Endothelial cell of umbilical vein (primary cell): ENCODE data around the gene ZNF680. TPM values are rescaled to one million over a fixed set of nuclear protein-coding genes. Genes with fewer than 3 reads are reported as not detected.

Source experiments
- BruUV-seq: library from RNA; stranded (reverse); fragments of 400-500 nt; replicated peaks from 2 replicates; lab custom pipeline; 2021; lab: Mats Ljungman, UMichigan
- CTCF ChIA-PET: fragments of 300-600, 350-600 bp; sonication (Branson Sonifier 250); formaldehyde crosslinking; loops from one replicate; lab custom pipeline; 2021; ENCODE audit warnings: antibody characterized with exemption, inconsistent platforms; lab: Charles Lee
- POLR2A ChIA-PET: fragments of 300-600, 350-600 bp; sonication (Branson Sonifier 250); formaldehyde crosslinking; loops from one replicate; lab custom pipeline; 2021; ENCODE audit warnings: antibody characterized with exemption, inconsistent platforms; lab: Charles Lee
- DNase-seq: peaks from one replicate; pipeline ENCODE4 v3.0.0-alpha.2; 2011; ENCODE audit warnings: low read depth, low spot score
- FAIRE-seq: peaks from 2 replicates; lab custom pipeline; 2011; peaks lifted over from hg19 to GRCh38; lab: Jason Lieb, UNC
- H2AFZ ChIP-seq: 2 replicates; pipeline ENCODE4 v1.6.0; 2012; ENCODE audit warnings: low read depth, low read length, control low read depth, inconsistent platforms
- H3K27ac ChIP-seq: 2 replicates; pipeline ENCODE4 v1.5.1; 2011; ENCODE audit warnings: low read depth, mild to moderate bottlenecking, control low read depth, low read length, moderate library complexity; ENCODE audit not compliant: insufficient read depth
- H3K27me3 ChIP-seq, 2 experiments: 2 replicates each; pipeline versions ENCODE4 v1.6.0 to v1.6.1; 2011; ENCODE audit warnings: low read length in 2 of 2, mixed read lengths in 1 of 2; ENCODE audit not compliant: control insufficient read depth in 2 of 2, insufficient read depth in 2 of 2
- H3K36me3 ChIP-seq, 2 experiments: 2 replicates in 1 of 2; 3 replicates in 1 of 2; pipeline ENCODE4 v1.5.1; 2011; ENCODE audit warnings: low read length in 2 of 2, mild to moderate bottlenecking in 1 of 2, moderate library complexity in 1 of 2; ENCODE audit not compliant: control insufficient read depth in 2 of 2, insufficient read depth in 2 of 2; ENCODE audit errors: extremely low read depth in 1 of 2
- H3K4me1 ChIP-seq: 3 replicates; pipeline ENCODE4 v1.5.1; 2011; ENCODE audit warnings: mild to moderate bottlenecking, low read length; ENCODE audit not compliant: control insufficient read depth, insufficient read depth; ENCODE audit errors: extremely low read depth
- H3K4me2 ChIP-seq: 2 replicates; pipeline ENCODE4 v1.6.1; 2011; ENCODE audit warnings: low read length, control low read depth, mixed read lengths; ENCODE audit not compliant: insufficient read depth
- H3K4me3 ChIP-seq, 3 experiments: fragments of 200-600 bp in 1 of 3; sonication (generic), shearing (Covaris generic) in 1 of 3; replicated peaks in 1 of 3; 2 replicates each; pipeline ENCODE4 v1.5.1; 2011 to 2016; ENCODE audit warnings: control low read depth in 3 of 3, low read length in 3 of 3, mild to moderate bottlenecking in 2 of 3, inconsistent platforms in 1 of 3, low read depth in 1 of 3, moderate library complexity in 1 of 3; ENCODE audit not compliant: insufficient read depth in 1 of 3
- H3K79me2 ChIP-seq: 2 replicates; pipeline ENCODE4 v1.6.0; 2012; ENCODE audit warnings: low read length, inconsistent platforms; ENCODE audit not compliant: control insufficient read depth, insufficient read depth
- H3K9ac ChIP-seq: replicated peaks from 2 replicates; pipeline ENCODE3; 2011; ENCODE audit warnings: low read length, control low read depth; ENCODE audit not compliant: insufficient read depth; ENCODE audit errors: extremely low read depth
- H3K9me1 ChIP-seq: replicated peaks from 3 replicates; pipeline ENCODE4 v1.6.0; 2011; ENCODE audit warnings: mild to moderate bottlenecking, low read length; ENCODE audit not compliant: control insufficient read depth, insufficient read depth; ENCODE audit errors: extremely low read depth
- H3K9me3 ChIP-seq: replicated peaks from 2 replicates; pipeline ENCODE4 v1.5.1; 2012; ENCODE audit warnings: low read length, inconsistent platforms; ENCODE audit not compliant: control insufficient read depth, insufficient read depth
- H4K20me1 ChIP-seq: replicated peaks from 2 replicates; pipeline ENCODE3; 2011; ENCODE audit warnings: mild to moderate bottlenecking, low read length; ENCODE audit not compliant: control insufficient read depth, insufficient read depth; ENCODE audit errors: extremely low read depth
- CTCF ChIP-seq, 2 donors: IDR thresholded peaks; 1 replicate in 1 of 2; 2 replicates in 1 of 2; pipeline ENCODE4 v1.5.1; 2011; ENCODE audit warnings: low read length in 2 of 2, mild to moderate bottlenecking in 2 of 2, moderate library complexity in 2 of 2, control low read depth in 1 of 2, inconsistent platforms in 1 of 2, low read depth in 1 of 2; ENCODE audit not compliant: insufficient read depth in 1 of 2; ENCODE audit errors: extremely low read depth in 1 of 2
- EZH2 ChIP-seq: IDR thresholded peaks from 2 replicates; pipeline ENCODE4 v1.6.1; 2012; ENCODE audit warnings: borderline replicate concordance, low read depth, mild to moderate bottlenecking, moderate library complexity, low read length, inconsistent platforms; ENCODE audit not compliant: severe bottlenecking
- FOS ChIP-seq: IDR thresholded peaks from 2 replicates; pipeline ENCODE4 v1.6.1; 2011; ENCODE audit warnings: mild to moderate bottlenecking, low read length, moderate library complexity, borderline replicate concordance; ENCODE audit not compliant: insufficient read depth
- GATA2 ChIP-seq: IDR thresholded peaks from 2 replicates; pipeline ENCODE4 v1.7.0; 2011; ENCODE audit warnings: low read depth, mild to moderate bottlenecking, moderate library complexity, mixed read lengths, low read length; ENCODE audit not compliant: insufficient read length, insufficient read depth
- JUN ChIP-seq: IDR thresholded peaks from 2 replicates; pipeline ENCODE4 v1.6.1; 2011; ENCODE audit warnings: borderline replicate concordance, low read depth; ENCODE audit not compliant: insufficient read length, insufficient read depth
- MAX ChIP-seq: IDR thresholded peaks from 2 replicates; pipeline ENCODE4 v1.6.1; 2011; ENCODE audit not compliant: insufficient read depth, insufficient read length
- MYC ChIP-seq: IDR thresholded peaks from one replicate; pipeline ENCODE4 v1.6.1; 2011; ENCODE audit warnings: mild to moderate bottlenecking, low read depth, low read length
- POLR2A ChIP-seq: IDR thresholded peaks from 2 replicates; pipeline ENCODE4 v1.6.1; 2012; ENCODE audit warnings: low read depth, mild to moderate bottlenecking, control low read depth, low read length
- POLR2AphosphoS5 ChIP-seq: IDR thresholded peaks from 2 replicates; pipeline ENCODE4 v1.6.1; 2012; ENCODE audit warnings: low read depth, mild to moderate bottlenecking, control low read depth, low read length, moderate library complexity; ENCODE audit not compliant: insufficient read depth
- dilution Hi-C: fragments of 300-500 bp; cut with MboI; formaldehyde crosslinking; loops from one replicate; pipeline ENCODE4 v1.15.0; 2019; ENCODE audit warnings: low sequenced_read_pairs; ENCODE audit not compliant: extremely low pct_ligation_motif_present
- intact Hi-C: fragments of 100-400 bp; cut with micrococcal nuclease; formaldehyde crosslinking; loops from one replicate; pipeline ENCODE4 v1.10.0; 2022
- polyA plus RNA-seq, 4 experiments: library from polyadenylated mRNA; depleted of rRNA in 3 of 4; stranded (reverse) in 3 of 4; unstranded in 1 of 4; fragments of >200 nt; gene quantifications; 2 replicates each; pipeline versions ENCODE4 v1.2.1 to v1.2.3, GENCODE V29; 2011 to 2012; ENCODE audit warnings: missing spikeins in 1 of 4
- total RNA-seq: library from RNA; stranded (reverse); gene quantifications from 2 replicates; pipeline ENCODE4 v1.2.3, GENCODE V29; 2021

Gene ZNF680
- total and polyA plus RNA-seq, 2 donors (not counting 3 experiments of a cell fraction or from before 2014, with no cell fraction given): 1.0 to 10.8 TPM

- BruUV-seq: no TSS peak
- dilution Hi-C loops: no loop called here
Measured at GRCh38 chr7:64551375-64552142, 11.3 kb downstream of the ZNF680 start.

More at GRCh38 chr7:64551375-64552142, 11.3 kb downstream of the ZNF680 start:
- Histone ChIP-seq H3K9me3 (peaks cover 2% of the 10 kb centered on the region), H3K4me1 (no peaks in the 10 kb centered on the region), H4K20me1 (no peaks in the 10 kb centered on the region), H3K4me2 (no peak overlapping the region), H2AFZ (no peak overlapping the region), H3K27ac (no peak overlapping the region), H3K27me3 (no peaks in the 10 kb centered on the region), H3K9me1 (no peaks in the 10 kb centered on the region), H3K79me2 (peaks cover 36% of the 10 kb centered on the region), H3K36me3 (peaks cover 0 to 3% of the 10 kb centered on the region in 2 experiments), H3K9ac (no peak overlapping the region), H3K4me3 (no peak overlapping the region)
- DNase-seq (no peak), FAIRE-seq (no peak)
- ChIA-PET CTCF (no interaction called here), POLR2A (no interaction called here)
- intact Hi-C loops: no loop called here
- TF ChIP-seq EZH2 (no peak), CTCF (IDR thresholded peaks at IDR 0.05; ENCODE audit: extremely low read depth in 1 of 2, insufficient read depth in 1 of 2, low read depth in 1 of 2, low read length in 2 of 2) (no peak), GATA2 (no peak), MYC (no peak), MAX (no peak), FOS (no peak), JUN (no peak), POLR2A (no peak), POLR2AphosphoS5 (no peak)
